ENCODE results near the gene ODAD2.
"Not testable (repeated sequence)": the region's sequence is repeated elsewhere in the genome, so short reads cannot be mapped to it uniquely, and the experiment has no call there.

ODAD2 gene

GRCh38 chr10:27998178-27998953 is 513 bp downstream of the ODAD2 start:
- Histone ChIP-seq H3K27ac (peak overlapping the region; percentile 26 to 61), H3K4me3 (peak overlapping the region; percentile 88)
- TF ChIP-seq CTCF (IDR thresholded peaks at IDR 0.05): no peak
- no peak for DNase-seq (ENCODE audit: low spot score)

DNA sequence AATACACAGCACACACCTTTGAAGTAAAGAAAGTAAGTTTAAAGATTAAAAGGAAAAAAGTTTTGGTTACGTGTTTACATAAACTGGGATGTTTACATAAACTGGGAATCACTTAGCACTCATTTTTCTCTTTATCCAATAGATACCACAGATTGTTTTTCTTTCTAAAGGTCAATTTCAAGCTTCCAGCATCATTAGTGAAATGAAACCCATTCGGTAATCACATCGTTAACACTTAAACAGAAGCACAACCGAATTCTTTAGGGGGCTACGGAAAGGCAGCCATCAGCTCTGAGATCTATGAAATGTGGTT is 1.1 kb downstream of the ODAD2 start:
- DNase-seq (ENCODE audit: low spot score): no peak
- no peak for TF ChIP-seq CTCF (IDR thresholded peaks at IDR 0.05)
- H3K27ac ChIP-seq: peak overlapping the region; percentile 26 to 61
- H3K4me3 ChIP-seq: peak overlapping the region; percentile 88

GRCh38 chr10:27995311-27995710 is 3.6 kb downstream of the ODAD2 start:
- no peak for DNase-seq (ENCODE audit: low spot score)
- no peak overlapping the region for H3K4me3 ChIP-seq
- no peak overlapping the region for H3K27ac ChIP-seq
- TF ChIP-seq CTCF (IDR thresholded peaks at IDR 0.05): no peak

GRCh38 chr10:27989357-27989756 is 9.5 kb downstream of the ODAD2 start:
- DNase-seq (ENCODE audit: low spot score): not testable (repeated sequence)

GRCh38 chr10:27986821-27987220 is 12.1 kb downstream of the ODAD2 start:
- Histone ChIP-seq H3K27ac (no peak overlapping the region), H3K4me3 (no peak overlapping the region)
- TF ChIP-seq CTCF (IDR thresholded peaks at IDR 0.05): no peak
- no peak for DNase-seq (ENCODE audit: low spot score)

More at GRCh38 chr10:27989357-27989756, 9.5 kb downstream of the ODAD2 start:
- H3K27ac ChIP-seq, H3K4me3 ChIP-seq: not testable (repeated sequence)

- no peak for TF ChIP-seq CTCF (IDR thresholded peaks at IDR 0.05)
These were observed 15.9 kb downstream of the ODAD2 start for GRCh38 chr10:27982875-27983543.

DNA sequence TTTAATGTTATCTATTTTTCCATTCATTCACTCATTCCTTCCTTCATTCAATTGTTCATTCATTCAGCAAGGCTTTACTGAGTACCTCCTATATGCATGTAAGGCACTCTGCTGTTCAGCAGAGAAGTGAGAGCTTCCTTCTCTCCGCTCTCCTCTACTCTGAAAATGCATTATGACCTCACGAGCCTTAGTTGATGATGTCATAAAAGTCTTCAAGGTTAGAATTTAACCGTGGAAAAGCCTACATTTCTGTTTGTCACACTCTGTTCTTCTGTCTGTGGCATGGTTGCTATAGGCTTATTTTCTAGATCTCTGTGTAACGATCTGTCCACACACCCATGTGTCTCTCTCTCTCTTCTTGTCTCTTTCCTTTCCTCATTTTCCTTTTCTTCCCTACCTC is 17.1 kb downstream of the ODAD2 start:
- Histone ChIP-seq H3K4me3 (no peak overlapping the region), H3K27ac (no peak overlapping the region)
- TF ChIP-seq CTCF (IDR thresholded peaks at IDR 0.05): no peak
- DNase-seq (ENCODE audit: low spot score): no peak

More at GRCh38 chr10:27982875-27983543, 15.9 kb downstream of the ODAD2 start:
- no peak for DNase-seq (ENCODE audit: low spot score)
- H3K4me3 ChIP-seq: no peak overlapping the region
- H3K27ac ChIP-seq: no peak overlapping the region

- not testable (repeated sequence) for H3K4me3 ChIP-seq; DNase-seq (ENCODE audit: low spot score); H3K27ac ChIP-seq
These were observed 28.1 kb downstream of the ODAD2 start for GRCh38 chr10:27970795-27971194.

GRCh38 chr10:27969931-27970330 is 28.9 kb downstream of the ODAD2 start:
- not testable (repeated sequence) for DNase-seq (ENCODE audit: low spot score); H3K27ac ChIP-seq; H3K4me3 ChIP-seq

Data from coronary artery (tissue), 2 donors.